Uterus (tissue), 2 donors: ENCODE data around the gene CRISPLD2.

Source experiments
- CTCF ChIP-seq, 4 experiments: fragments of 200-600 bp in 2 of 4; fragments of 450-650 bp in 2 of 4; sonication (generic) in 2 of 4; IDR thresholded peaks; one replicate each; pipeline ENCODE4 v1.5.1; 2016 to 2019; ENCODE audit warnings: antibody characterized with exemption in 4 of 4, mild to moderate bottlenecking in 2 of 4, moderate library complexity in 1 of 4
- POLR2A ChIP-seq, 2 donors: fragments of 450-650 bp; IDR thresholded peaks; one replicate each; pipeline ENCODE4 v1.6.1; 2016; ENCODE audit warnings: antibody characterized with exemption in 2 of 2, mild to moderate bottlenecking in 1 of 2, moderate library complexity in 1 of 2

GRCh38 chr16:84785843-84786581 is 33.8 kb upstream of the CRISPLD2 start:
- TF ChIP-seq POLR2A (IDR thresholded peaks at IDR 0.05) (no peak), CTCF (IDR thresholded peaks at IDR 0.05) (no peak)
